Urinary bladder (tissue), 4 donors: ENCODE data around the gene LSM14A. TPM values are rescaled to one million over a fixed set of nuclear protein-coding genes. Genes with fewer than 3 reads are reported as not detected.
A peak's percentile ranks its signal among the peaks of the same experiment; 100 is the strongest.

Experiments
- DNase-seq: peaks from one replicate; pipeline ENCODE4 v3.0.0-alpha.2; 2015; ENCODE audit errors: extremely low spot score
- H3K27ac ChIP-seq: one replicate; pipeline ENCODE4 v1.5.1; 2013; ENCODE audit warnings: low read depth, mild to moderate bottlenecking, moderate library complexity
- H3K36me3 ChIP-seq: one replicate; pipeline ENCODE4 v1.6.1; 2013; ENCODE audit warnings: mild to moderate bottlenecking, moderate library complexity; ENCODE audit not compliant: insufficient read depth
- H3K4me1 ChIP-seq: one replicate; pipeline ENCODE4 v1.6.1; 2013; ENCODE audit warnings: mild to moderate bottlenecking, moderate library complexity; ENCODE audit not compliant: insufficient read depth
- H3K4me3 ChIP-seq: one replicate; pipeline ENCODE4 v1.5.1; 2013; ENCODE audit warnings: low read depth, low read length
- WGBS: extraction: QIAGEN DNeasy Blood & Tissue Kit; methylation state at CpG from one replicate; pipeline ENCODE4 v1.1.7; 2013; 5-methylcytosine and 5-hydroxymethylcytosine counted together
- polyA plus RNA-seq: library from polyadenylated mRNA; stranded (reverse); fragments of 200-250 nt; gene quantifications from one replicate; pipeline ENCODE4 v1.2.3, GENCODE V29; 2013
- total RNA-seq: library from RNA; depleted of rRNA; stranded (reverse); fragments of >200 nt; gene quantifications from one replicate; pipeline ENCODE4 v1.2.3, GENCODE V29; 2014
- donor health status: healthy with polysubstance abuse.
- donor health status: healthy.

Gene LSM14A
- total and polyA plus RNA-seq, 2 donors = 130 to 133 TPM

GRCh38 chr19:34254046-34254697 lies 81.9 kb downstream of the LSM14A start, which contains the start of gene GARRE1:
Gene GARRE1 (plus strand): TSS chr19:34254554. CDS start chr19:34300474, 45,920 bp downstream.
- Histone ChIP-seq H3K4me3 (peak within 1 kb of the TSS; percentile 96), H3K4me1 (no peaks in the 10 kb centered on the region), H3K36me3 (no peaks in the 10 kb centered on the region), H3K27ac (peak within 1 kb of the TSS; percentile 89)
- WGBS = under 1% methylated on average over 54 of the region's 56 CpGs
- DNase-seq = no peak

GRCh38 chr19:34254698-34255432 lies 82.6 kb downstream of the LSM14A start:
- H3K4me1 ChIP-seq = no peaks in the 10 kb centered on the region
- H3K4me3 ChIP-seq = peak overlapping the region; percentile 96
- H3K27ac ChIP-seq = peak overlapping the region; percentile 89
- no peaks in the 10 kb centered on the region for H3K36me3 ChIP-seq
- under 1% methylated on average over 88 of the region's 88 CpGs for WGBS
- DNase-seq = no peak

GRCh38 chr19:34255546-34255945 lies 83.2 kb downstream of the LSM14A start:
- no peaks in the 10 kb centered on the region for H3K36me3 ChIP-seq
- H3K4me3 ChIP-seq = peak overlapping the region; percentile 96
- WGBS = 41% methylated on average over 9 of the region's 9 CpGs
- no peak overlapping the region for H3K27ac ChIP-seq
- no peak for DNase-seq
- no peaks in the 10 kb centered on the region for H3K4me1 ChIP-seq

GRCh38 chr19:34256835-34257558 lies 84.7 kb downstream of the LSM14A start:
- no peak for DNase-seq
- Histone ChIP-seq H3K4me1 (no peaks in the 10 kb centered on the region), H3K4me3 (no peak overlapping the region), H3K36me3 (no peaks in the 10 kb centered on the region), H3K27ac (no peak overlapping the region)
- 58% methylated on average over 5 of the region's 5 CpGs for WGBS

- no peaks in the 10 kb centered on the region for H3K36me3 ChIP-seq
- 80% methylated on average over 2 of the region's 2 CpGs for WGBS
- no peak overlapping the region for H3K4me3 ChIP-seq
- H3K4me1 ChIP-seq = no peaks in the 10 kb centered on the region
- no peak for DNase-seq
- H3K27ac ChIP-seq = no peak overlapping the region
These were observed 85.2 kb downstream of the LSM14A start for GRCh38 chr19:34257559-34257924.

- 76% methylated on average over 3 of the region's 3 CpGs for WGBS
- Histone ChIP-seq H3K4me3 (no peak overlapping the region), H3K27ac (no peak overlapping the region), H3K36me3 (no peaks in the 10 kb centered on the region), H3K4me1 (no peaks in the 10 kb centered on the region)
- DNase-seq = no peak
These were observed 87.2 kb downstream of the LSM14A start for GRCh38 chr19:34259367-34260095.

- no peak for DNase-seq
- Histone ChIP-seq H3K27ac (no peak overlapping the region), H3K4me1 (no peaks in the 10 kb centered on the region), H3K4me3 (no peak overlapping the region), H3K36me3 (no peaks in the 10 kb centered on the region)
- 20% methylated on average over 6 of the region's 6 CpGs for WGBS
These were observed 88.5 kb downstream of the LSM14A start for GRCh38 chr19:34260771-34261173.

- no peaks in the 10 kb centered on the region for H3K36me3 ChIP-seq
- no peak overlapping the region for H3K4me3 ChIP-seq
- H3K27ac ChIP-seq = no peak overlapping the region
- no peak for DNase-seq
- 74% methylated on average over 6 of the region's 6 CpGs for WGBS
- no peaks in the 10 kb centered on the region for H3K4me1 ChIP-seq
These were observed 89.2 kb downstream of the LSM14A start for GRCh38 chr19:34261334-34262109.

- Histone ChIP-seq H3K4me3 (no peak overlapping the region), H3K27ac (no peak overlapping the region), H3K4me1 (no peaks in the 10 kb centered on the region), H3K36me3 (no peaks in the 10 kb centered on the region)
- no peak for DNase-seq
- 80% methylated on average over 8 of the region's 8 CpGs for WGBS
These were observed 91.5 kb downstream of the LSM14A start for GRCh38 chr19:34263745-34264237.

- Histone ChIP-seq H3K36me3 (no peaks in the 10 kb centered on the region), H3K27ac (no peak overlapping the region), H3K4me1 (peaks cover 2% of the 10 kb centered on the region), H3K4me3 (no peak overlapping the region)
- no peak for DNase-seq
- WGBS = 67% methylated on average over 6 of the region's 6 CpGs
These were observed 92.9 kb downstream of the LSM14A start for GRCh38 chr19:34265221-34265650.

- peaks cover 2% of the 10 kb centered on the region for H3K4me1 ChIP-seq
- H3K36me3 ChIP-seq = no peaks in the 10 kb centered on the region
- H3K4me3 ChIP-seq = no peak overlapping the region
- DNase-seq = no peak
- no peak overlapping the region for H3K27ac ChIP-seq
- 67% methylated on average over 8 of the region's 8 CpGs for WGBS
These were observed 96.8 kb downstream of the LSM14A start for GRCh38 chr19:34269081-34269480.

GRCh38 chr19:34269489-34269888 lies 97.2 kb downstream of the LSM14A start:
- H3K4me3 ChIP-seq = no peak overlapping the region
- WGBS = 54% methylated on average over 2 of the region's 2 CpGs
- no peak overlapping the region for H3K27ac ChIP-seq
- H3K36me3 ChIP-seq = no peaks in the 10 kb centered on the region
- H3K4me1 ChIP-seq = peaks cover 2% of the 10 kb centered on the region
- no peak for DNase-seq
